Measurements from ENCODE around the gene FANK1. TPM values are rescaled to one million over a fixed set of nuclear protein-coding genes. Genes with fewer than 3 reads are reported as not detected.

FANK1 gene
- total and polyA plus RNA-seq, 3 experiments from 2014 or later, result 0.44 to 0.66 TPM; not detected in 1

DNA sequence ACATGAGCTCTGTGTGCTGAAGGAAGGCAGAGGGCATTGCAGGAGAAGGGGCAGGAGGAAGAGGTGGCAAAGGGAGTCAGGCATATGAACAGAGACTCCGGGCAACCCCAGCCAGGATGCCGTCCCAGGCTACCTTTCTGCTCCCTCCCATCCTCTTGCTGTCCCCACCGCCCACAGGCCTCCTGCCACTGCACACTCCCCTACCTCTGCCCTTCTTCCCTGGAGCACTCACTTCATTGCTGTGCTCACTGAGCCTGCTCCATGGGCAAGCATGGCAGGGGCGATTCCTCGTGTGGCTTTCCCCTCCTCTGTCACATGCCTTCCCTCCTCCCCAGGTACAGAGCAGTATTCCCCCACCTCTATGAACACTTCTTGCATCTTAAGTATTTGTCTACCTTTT, 93.4 kb downstream of the FANK1 start:
- Histone ChIP-seq H3K4me3 (ENCODE audit: low read length) (no peak overlapping the region), H3K4me1 (ENCODE audit: insufficient read depth, low read length) (no peaks in the 10 kb centered on the region), H3K9me3 (ENCODE audit: low read length) (no peaks in the 10 kb centered on the region), H3K27ac (ENCODE audit: low read depth, low read length) (no peak overlapping the region), H3K27me3 (ENCODE audit: insufficient read depth, low read length, poor library complexity, severe bottlenecking) (no peaks in the 10 kb centered on the region), H3K36me3 (ENCODE audit: insufficient read depth, low read length) (no peaks in the 10 kb centered on the region)
- DNase-seq, result no peak
- Mint-ChIP-seq H3K4me3 (no peak overlapping the region), H3K27ac (no peak overlapping the region), H3K27me3 (peaks cover 0 to 4% of the 10 kb centered on the region in 2 donors), H3K4me1 (no peaks in the 10 kb centered on the region), H3K9me3 (peaks cover 0 to 2% (median 0%) of the 10 kb centered on the region in 5 donors), H3K36me3 (no peaks in the 10 kb centered on the region)
- CTCF ChIA-PET, result interaction anchor here (0.6 kb wide), 1 partner anchor 228 kb away, joined by 3 read pairs; no protein-coding TSS in a partner anchor
- POLR2A ChIA-PET, result no interaction called here

DNA sequence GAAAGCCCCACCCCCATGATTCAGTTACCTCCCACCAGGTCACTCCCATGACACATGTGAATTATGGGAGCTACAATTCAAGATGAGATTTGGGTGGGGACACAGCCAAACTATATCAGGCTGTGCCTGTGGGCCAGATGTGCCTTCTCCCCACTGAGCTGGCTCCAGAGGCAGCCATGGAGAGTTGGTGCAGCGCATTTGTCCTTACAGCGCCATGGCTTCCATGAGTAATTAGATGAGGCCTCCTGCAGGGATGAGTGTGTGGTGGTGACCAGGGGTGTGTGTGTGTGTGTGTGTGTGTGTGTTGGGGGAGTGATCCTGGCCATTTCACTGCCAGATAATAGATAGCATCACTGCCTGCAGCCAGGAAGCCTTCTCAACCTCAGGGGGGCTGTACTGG, 94.6 kb downstream of the FANK1 start:
- peaks cover 0 to 2% (median 0%) of the 10 kb centered on the region in 5 donors for H3K9me3 Mint-ChIP-seq
- no peak overlapping the region for H3K27ac Mint-ChIP-seq
- POLR2A ChIA-PET, result no interaction called here
- no peaks in the 10 kb centered on the region for H3K36me3 Mint-ChIP-seq
- Histone ChIP-seq H3K9me3 (ENCODE audit: low read length) (no peaks in the 10 kb centered on the region), H3K27me3 (ENCODE audit: insufficient read depth, low read length, poor library complexity, severe bottlenecking) (no peaks in the 10 kb centered on the region), H3K36me3 (ENCODE audit: insufficient read depth, low read length) (no peaks in the 10 kb centered on the region), H3K27ac (ENCODE audit: low read depth, low read length) (no peak overlapping the region), H3K4me3 (ENCODE audit: low read length) (no peak overlapping the region), H3K4me1 (ENCODE audit: insufficient read depth, low read length) (no peaks in the 10 kb centered on the region)
- no peak overlapping the region for H3K4me3 Mint-ChIP-seq
- CTCF ChIA-PET, result no interaction called here
- DNase-seq, result no peak
- H3K4me1 Mint-ChIP-seq, result no peaks in the 10 kb centered on the region
- H3K27me3 Mint-ChIP-seq, result peaks cover 0 to 3% of the 10 kb centered on the region in 2 donors

GRCh38 chr10:125991392-125991791, 95.0 kb downstream of the FANK1 start:
- H3K36me3 Mint-ChIP-seq, result no peaks in the 10 kb centered on the region
- Histone ChIP-seq H3K36me3 (ENCODE audit: insufficient read depth, low read length) (no peaks in the 10 kb centered on the region), H3K27ac (ENCODE audit: low read depth, low read length) (no peak overlapping the region), H3K4me1 (ENCODE audit: insufficient read depth, low read length) (no peaks in the 10 kb centered on the region), H3K9me3 (ENCODE audit: low read length) (no peaks in the 10 kb centered on the region), H3K4me3 (ENCODE audit: low read length) (no peak overlapping the region), H3K27me3 (ENCODE audit: insufficient read depth, low read length, poor library complexity, severe bottlenecking) (no peaks in the 10 kb centered on the region)
- H3K4me1 Mint-ChIP-seq, result no peaks in the 10 kb centered on the region
- H3K4me3 Mint-ChIP-seq, result no peak overlapping the region
- CTCF ChIA-PET, result no interaction called here
- POLR2A ChIA-PET, result no interaction called here
- no peak for DNase-seq
- peaks cover under 1 to 2% of the 10 kb centered on the region in 2 donors for H3K27me3 Mint-ChIP-seq
- H3K9me3 Mint-ChIP-seq, result peaks cover 0 to 2% (median 0%) of the 10 kb centered on the region in 5 donors
- H3K27ac Mint-ChIP-seq, result no peak overlapping the region

- Histone ChIP-seq H3K27ac (ENCODE audit: low read depth, low read length) (no peak overlapping the region), H3K4me3 (ENCODE audit: low read length) (no peak overlapping the region), H3K36me3 (ENCODE audit: insufficient read depth, low read length) (no peaks in the 10 kb centered on the region), H3K4me1 (ENCODE audit: insufficient read depth, low read length) (no peaks in the 10 kb centered on the region), H3K27me3 (ENCODE audit: insufficient read depth, low read length, poor library complexity, severe bottlenecking) (no peaks in the 10 kb centered on the region), H3K9me3 (ENCODE audit: low read length) (no peaks in the 10 kb centered on the region)
- H3K4me3 Mint-ChIP-seq, result no peak overlapping the region
- H3K4me1 Mint-ChIP-seq, result no peaks in the 10 kb centered on the region
- CTCF ChIA-PET, result interaction anchor here (1.6 kb wide), 1 partner anchor 12 kb away, joined by 3 read pairs; no protein-coding TSS in a partner anchor
- H3K27ac Mint-ChIP-seq, result no peak overlapping the region
- peaks cover 0 to 2% (median 0%) of the 10 kb centered on the region in 5 donors for H3K9me3 Mint-ChIP-seq
- no peaks in the 10 kb centered on the region for H3K36me3 Mint-ChIP-seq
- POLR2A ChIA-PET, result no interaction called here
- peaks cover 2 to 3% of the 10 kb centered on the region in 2 donors for H3K27me3 Mint-ChIP-seq
- no peak for DNase-seq
Observed at GRCh38 chr10:125992254-125992653, 95.9 kb downstream of the FANK1 start.

- peaks cover 0 to 2% (median 0%) of the 10 kb centered on the region in 5 donors for H3K9me3 Mint-ChIP-seq
- CTCF ChIA-PET, result no interaction called here
- H3K36me3 Mint-ChIP-seq, result no peaks in the 10 kb centered on the region
Observed at GRCh38 chr10:125994601-125995000, 98.2 kb downstream of the FANK1 start.

DNA sequence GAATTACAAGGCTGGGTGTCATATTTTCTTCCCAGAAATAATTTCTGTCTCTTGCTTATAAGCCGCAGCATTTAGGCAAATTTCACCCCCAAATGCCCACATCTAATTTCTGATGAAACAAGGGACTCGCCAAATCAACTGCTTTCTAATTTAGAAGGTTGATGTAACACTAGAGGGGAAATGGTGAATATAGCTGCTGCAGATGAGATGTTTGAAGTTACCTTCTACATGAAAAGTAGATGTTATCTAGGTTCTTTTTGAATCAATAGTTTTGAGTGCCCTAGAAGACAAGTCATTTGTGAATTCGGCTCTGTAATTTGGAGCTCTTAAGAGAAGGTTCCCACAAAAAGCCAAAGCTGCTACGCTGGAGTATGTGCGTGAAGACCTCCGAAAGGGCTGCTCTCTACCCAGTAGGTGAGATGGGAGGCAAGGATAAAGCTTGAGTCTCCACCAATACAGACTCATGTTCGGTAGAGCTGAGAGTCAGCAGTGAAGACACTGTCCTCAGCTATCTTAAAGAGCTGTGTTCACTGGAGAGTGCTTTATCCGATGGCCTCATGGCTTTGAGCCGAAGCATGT, 99.5 kb downstream of the FANK1 start:
- Mint-ChIP-seq H3K27me3 (peaks cover 2 to 3% of the 10 kb centered on the region in 2 donors), H3K4me1 (peaks cover 0 to 8% (median 6%) of the 10 kb centered on the region in 3 donors), H3K36me3 (no peaks in the 10 kb centered on the region), H3K4me3 (peak overlapping the region in 4 of 7 donors; percentile 19 to 52 (median 42)), H3K9me3 (no peaks in the 10 kb centered on the region), H3K27ac (peak overlapping the region in 1 of 8 donors; percentile 55)
- H3K27ac ChIP-seq (ENCODE audit: low read depth, low read length), result no peak overlapping the region
- ChIA-PET POLR2A (no interaction called here), CTCF (interaction anchor here (1.2 kb wide), 1 partner anchor 13 kb away, joined by 3 read pairs; no protein-coding TSS in a partner anchor)
- no peaks in the 10 kb centered on the region for H3K27me3 ChIP-seq (ENCODE audit: insufficient read depth, low read length, poor library complexity, severe bottlenecking)
- no peak overlapping the region for H3K4me3 ChIP-seq (ENCODE audit: low read length)
- H3K9me3 ChIP-seq (ENCODE audit: low read length), result no peaks in the 10 kb centered on the region
- H3K36me3 ChIP-seq (ENCODE audit: insufficient read depth, low read length), result no peaks in the 10 kb centered on the region
- DNase-seq, result no peak
- no peaks in the 10 kb centered on the region for H3K4me1 ChIP-seq (ENCODE audit: insufficient read depth, low read length)

More at GRCh38 chr10:125994601-125995000, 98.2 kb downstream of the FANK1 start:
- H3K27ac Mint-ChIP-seq, result no peak overlapping the region
- DNase-seq, result no peak
- POLR2A ChIA-PET, result no interaction called here
- Histone ChIP-seq H3K36me3 (ENCODE audit: insufficient read depth, low read length) (no peaks in the 10 kb centered on the region), H3K4me3 (ENCODE audit: low read length) (no peak overlapping the region), H3K9me3 (ENCODE audit: low read length) (no peaks in the 10 kb centered on the region), H3K27me3 (ENCODE audit: insufficient read depth, low read length, poor library complexity, severe bottlenecking) (no peaks in the 10 kb centered on the region), H3K4me1 (ENCODE audit: insufficient read depth, low read length) (no peaks in the 10 kb centered on the region), H3K27ac (ENCODE audit: low read depth, low read length) (no peak overlapping the region)
- H3K4me1 Mint-ChIP-seq, result peaks cover 0 to 4% (median 3%) of the 10 kb centered on the region in 3 donors
- no peak overlapping the region for H3K4me3 Mint-ChIP-seq
- H3K27me3 Mint-ChIP-seq, result peaks cover 2 to 3% of the 10 kb centered on the region in 2 donors

- Histone ChIP-seq H3K27me3 (ENCODE audit: insufficient read depth, low read length, poor library complexity, severe bottlenecking) (no peaks in the 10 kb centered on the region), H3K9me3 (ENCODE audit: low read length) (no peaks in the 10 kb centered on the region), H3K4me1 (ENCODE audit: insufficient read depth, low read length) (no peaks in the 10 kb centered on the region), H3K4me3 (ENCODE audit: low read length) (no peak overlapping the region), H3K27ac (ENCODE audit: low read depth, low read length) (no peak overlapping the region), H3K36me3 (ENCODE audit: insufficient read depth, low read length) (no peaks in the 10 kb centered on the region)
- H3K27ac Mint-ChIP-seq, result no peak overlapping the region
- DNase-seq, result no peak
- ChIA-PET CTCF (no interaction called here), POLR2A (no interaction called here)
- H3K9me3 Mint-ChIP-seq, result no peaks in the 10 kb centered on the region
- peaks cover 0 to 8% (median 6%) of the 10 kb centered on the region in 3 donors for H3K4me1 Mint-ChIP-seq
- H3K4me3 Mint-ChIP-seq, result peak overlapping the region in 3 of 7 donors; percentile 9 to 58 (median 39)
- peaks cover 2 to 7% of the 10 kb centered on the region in 2 donors for H3K27me3 Mint-ChIP-seq
- H3K36me3 Mint-ChIP-seq, result no peaks in the 10 kb centered on the region
Observed at GRCh38 chr10:125997586-125997985, 101.2 kb downstream of the FANK1 start.

- H3K36me3 Mint-ChIP-seq, result no peaks in the 10 kb centered on the region
- H3K4me3 ChIP-seq (ENCODE audit: low read length), result no peak overlapping the region
- no peak overlapping the region for H3K27ac ChIP-seq (ENCODE audit: low read depth, low read length)
- H3K4me1 Mint-ChIP-seq, result peaks cover 0 to 8% (median 6%) of the 10 kb centered on the region in 3 donors
- H3K4me3 Mint-ChIP-seq, result peak overlapping the region in 3 of 7 donors; percentile 30 to 73 (median 36)
- peak overlapping the region in 2 of 8 donors; percentile 44 to 71 for H3K27ac Mint-ChIP-seq
- H3K27me3 ChIP-seq (ENCODE audit: insufficient read depth, low read length, poor library complexity, severe bottlenecking), result no peaks in the 10 kb centered on the region
- H3K36me3 ChIP-seq (ENCODE audit: insufficient read depth, low read length), result no peaks in the 10 kb centered on the region
- H3K4me1 ChIP-seq (ENCODE audit: insufficient read depth, low read length), result no peaks in the 10 kb centered on the region
- POLR2A ChIA-PET, result no interaction called here
- DNase-seq, result no peak
- CTCF ChIA-PET, result no interaction called here
- peaks cover 0 to 4% (median 0%) of the 10 kb centered on the region in 5 donors for H3K9me3 Mint-ChIP-seq
- peaks cover 2 to 10% of the 10 kb centered on the region in 2 donors for H3K27me3 Mint-ChIP-seq
- H3K9me3 ChIP-seq (ENCODE audit: low read length), result no peaks in the 10 kb centered on the region
Observed at GRCh38 chr10:125999694-126000093, 103.3 kb downstream of the FANK1 start.

All from CD8-positive, alpha-beta memory T cell (primary cell).